ENCODE data around the gene GUCY1A2. TPM values are rescaled to one million over a fixed set of nuclear protein-coding genes. Genes with fewer than 3 reads are reported as not detected.
"Not testable (repeated sequence)": the region's sequence is repeated elsewhere in the genome, so short reads cannot be mapped to it uniquely, and the experiment has no call there.

Gene GUCY1A2
- 5.3 and 5.4 TPM in 2 replicates for total RNA-seq (2021)
- Bru-seq, nascent RNA = percentile 52 among the genes with signal in this experiment
- BruChase-seq, experiment 1, labeled RNA remaining after a 2-hour chase = percentile 42 among the genes with signal in this experiment
- percentile 47 among the genes with signal in this experiment for BruChase-seq, experiment 2, labeled RNA remaining after a 6-hour chase
- long read RNA-seq, full-length matches to known transcripts = 1 of 5 reads
- long read RNA-seq, partial matches to known transcripts = 1 of 5 reads
- long read RNA-seq, other reads (novel, unspliced or antisense) = 3 of 5 reads

- no peak within 1 kb of the TSS for H3K27ac ChIP-seq (ENCODE audit: low read depth, low read length, poor library complexity, severe bottlenecking)
- peak within 1 kb of the TSS; percentile 69 for H3K4me3 ChIP-seq (ENCODE audit: low read depth, low read length, poor library complexity, severe bottlenecking)
- ChIA-PET CTCF (interaction anchor here (0.6 to 1.0 kb wide), 2 partner anchors 295 to 460 kb away, joined by 3 to 5 read pairs; no protein-coding TSS in a partner anchor), POLR2A (ENCODE audit: low non-redundant PET) (no interaction called here)
- H3K9me3 ChIP-seq (ENCODE audit: low read depth, low read length, poor library complexity, severe bottlenecking) = no peaks in the 10 kb centered on the region
- H3K27me3 ChIP-seq (replicated peaks; ENCODE audit: insufficient read depth, low read depth, low read length, poor library complexity) = peaks cover 42% of the 10 kb centered on the region
- H3K4me1 ChIP-seq (ENCODE audit: insufficient read depth, low read length, poor library complexity, severe bottlenecking) = peaks cover 16% of the 10 kb centered on the region
- H3K36me3 ChIP-seq (ENCODE audit: insufficient read depth, low read length, poor library complexity, severe bottlenecking) = no peaks in the 10 kb centered on the region
- peak; percentile 74 for DNase-seq (ENCODE audit: low spot score)
- TF ChIP-seq CTCF (conservative IDR thresholded peaks at IDR 0.05; ENCODE audit: low read depth, low read length) (no peak), EZH2 (IDR thresholded peaks at IDR 0.05; ENCODE audit: borderline replicate concordance, low read depth, low read length, poor library complexity, severe bottlenecking) (no peak)
- intact Hi-C loops (cut with micrococcal nuclease; ENCODE audit: unreplicated experiment) = loop anchor here (5.0 kb wide), 1 partner anchor 166 kb away; no protein-coding TSS in a partner anchor
- BruUV-seq (replicated peaks) = no TSS peak
Observed at GRCh38 chr11:107018219-107018901, at the start of gene GUCY1A2. TSS of gene GUCY1A2 (minus strand) at chr11:107018476. CDS start at chr11:107018055, 421 bp downstream.

GRCh38 chr11:107054391-107054790 lies 36.1 kb upstream of the GUCY1A2 start:
- BruUV-seq (replicated peaks) = no TSS peak
- DNase-seq (ENCODE audit: low spot score) = no peak

GRCh38 chr11:107051332-107051731 lies 33.1 kb upstream of the GUCY1A2 start:
- BruUV-seq (replicated peaks); POLR2A ChIA-PET (ENCODE audit: low non-redundant PET); CTCF ChIA-PET: not testable (repeated sequence)

More at GRCh38 chr11:107054391-107054790, 36.1 kb upstream of the GUCY1A2 start:
- no peaks in the 10 kb centered on the region for H3K4me1 ChIP-seq (ENCODE audit: insufficient read depth, low read length, poor library complexity, severe bottlenecking)
- CTCF ChIA-PET = no interaction called here
- no peak overlapping the region for H3K4me3 ChIP-seq (ENCODE audit: low read depth, low read length, poor library complexity, severe bottlenecking)
- intact Hi-C loops (cut with micrococcal nuclease; ENCODE audit: unreplicated experiment) = no loop called here
- no peak for TF ChIP-seq CTCF (conservative IDR thresholded peaks at IDR 0.05; ENCODE audit: low read depth, low read length)
- no peak for TF ChIP-seq EZH2 (IDR thresholded peaks at IDR 0.05; ENCODE audit: borderline replicate concordance, low read depth, low read length, poor library complexity, severe bottlenecking)
- no peak overlapping the region for H3K27ac ChIP-seq (ENCODE audit: low read depth, low read length, poor library complexity, severe bottlenecking)
- no peaks in the 10 kb centered on the region for H3K36me3 ChIP-seq (ENCODE audit: insufficient read depth, low read length, poor library complexity, severe bottlenecking)
- H3K27me3 ChIP-seq (replicated peaks; ENCODE audit: insufficient read depth, low read depth, low read length, poor library complexity) = no peaks in the 10 kb centered on the region
- POLR2A ChIA-PET (ENCODE audit: low non-redundant PET) = interaction anchor here (0.5 kb wide), 1 partner anchor 56 kb away, joined by 3 read pairs; no protein-coding TSS in a partner anchor
- peaks cover 7% of the 10 kb centered on the region for H3K9me3 ChIP-seq (ENCODE audit: low read depth, low read length, poor library complexity, severe bottlenecking)

GRCh38 chr11:107050899-107051298 lies 32.6 kb upstream of the GUCY1A2 start:
- CTCF ChIA-PET; H3K4me3 ChIP-seq (ENCODE audit: low read depth, low read length, poor library complexity, severe bottlenecking); H3K27ac ChIP-seq (ENCODE audit: low read depth, low read length, poor library complexity, severe bottlenecking); DNase-seq (ENCODE audit: low spot score); H3K9me3 ChIP-seq (ENCODE audit: low read depth, low read length, poor library complexity, severe bottlenecking); intact Hi-C loops (cut with micrococcal nuclease; ENCODE audit: unreplicated experiment); H3K4me1 ChIP-seq (ENCODE audit: insufficient read depth, low read length, poor library complexity, severe bottlenecking); H3K36me3 ChIP-seq (ENCODE audit: insufficient read depth, low read length, poor library complexity, severe bottlenecking); POLR2A ChIA-PET (ENCODE audit: low non-redundant PET); H3K27me3 ChIP-seq (replicated peaks; ENCODE audit: insufficient read depth, low read depth, low read length, poor library complexity); BruUV-seq (replicated peaks): not testable (repeated sequence)

More at GRCh38 chr11:107051332-107051731, 33.1 kb upstream of the GUCY1A2 start:
- H3K36me3 ChIP-seq (ENCODE audit: insufficient read depth, low read length, poor library complexity, severe bottlenecking); H3K4me1 ChIP-seq (ENCODE audit: insufficient read depth, low read length, poor library complexity, severe bottlenecking); H3K27ac ChIP-seq (ENCODE audit: low read depth, low read length, poor library complexity, severe bottlenecking); H3K9me3 ChIP-seq (ENCODE audit: low read depth, low read length, poor library complexity, severe bottlenecking); H3K27me3 ChIP-seq (replicated peaks; ENCODE audit: insufficient read depth, low read depth, low read length, poor library complexity); H3K4me3 ChIP-seq (ENCODE audit: low read depth, low read length, poor library complexity, severe bottlenecking); intact Hi-C loops (cut with micrococcal nuclease; ENCODE audit: unreplicated experiment); DNase-seq (ENCODE audit: low spot score): not testable (repeated sequence)
